Superior temporal gyrus (tissue), 1 donor: ENCODE data around the gene PFDN6.

Experiments used
- DNase-seq: peaks from one replicate; pipeline ENCODE4 v3.0.0-alpha.2; 2016; ENCODE audit errors: extremely low spot score

PFDN6 gene

GRCh38 chr6:33317419-33317668 lies 27.9 kb downstream of the PFDN6 start:
- no peak for DNase-seq

GRCh38 chr6:33317669-33318425 lies 28.4 kb downstream of the PFDN6 start, which contains the start of gene ZBTB22:
TSS of gene ZBTB22 (minus strand) at chr6:33317744. CDS start at chr6:33316916, 828 bp downstream.
- peak; percentile 98 for DNase-seq

GRCh38 chr6:33318426-33319073 lies 29.1 kb downstream of the PFDN6 start:
- DNase-seq, result no peak

GRCh38 chr6:33319939-33320314 lies 30.5 kb downstream of the PFDN6 start:
- no peak for DNase-seq

GRCh38 chr6:33320315-33321181 lies 31.1 kb downstream of the PFDN6 start:
- no peak for DNase-seq

DNA sequence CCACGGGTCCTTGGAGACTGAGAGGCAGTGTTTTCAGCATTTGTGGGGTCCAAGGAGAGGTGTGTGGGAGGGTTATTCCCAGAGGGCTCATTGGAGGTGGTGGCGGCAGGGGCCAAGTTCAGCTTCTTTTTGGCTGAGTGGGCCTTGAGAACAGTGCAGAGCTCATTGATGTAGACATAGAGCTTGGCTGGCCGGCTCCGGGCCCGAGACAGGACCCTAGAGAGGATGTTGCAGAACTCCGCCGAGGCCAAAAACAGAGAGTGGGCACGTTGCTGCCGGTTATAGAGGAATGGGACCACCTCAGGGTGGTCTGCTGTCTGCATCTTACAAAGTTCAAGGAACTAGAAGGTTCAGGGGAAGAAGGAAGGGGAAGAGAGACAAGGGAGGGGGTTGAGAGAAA lies 31.8 kb downstream of the PFDN6 start:
- no peak for DNase-seq

- no peak for DNase-seq
Observed at GRCh38 chr6:33323623-33323948, 34.2 kb downstream of the PFDN6 start.

DNA sequence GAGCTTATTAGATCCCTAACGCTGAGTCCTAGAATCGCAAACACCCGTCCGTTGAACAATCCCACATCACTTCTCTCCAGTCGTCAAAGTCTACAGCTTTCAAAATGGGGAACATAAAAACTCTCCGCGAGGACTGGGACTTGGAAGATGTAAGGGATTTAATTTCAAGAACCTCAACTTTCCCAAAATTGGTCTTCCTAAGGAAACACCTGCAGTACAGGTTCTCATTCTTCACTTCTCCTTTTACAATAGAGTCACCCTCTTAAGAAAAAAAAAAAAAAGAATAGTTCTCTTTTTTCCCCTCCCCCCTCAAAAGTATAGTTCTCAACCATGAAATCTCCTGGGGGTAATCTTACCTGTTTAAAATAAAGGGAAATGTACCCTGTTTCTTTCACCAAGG lies 34.7 kb downstream of the PFDN6 start:
- no peak for DNase-seq

- DNase-seq, result no peak
Observed at GRCh38 chr6:33329058-33329457, 39.7 kb downstream of the PFDN6 start.

DNA sequence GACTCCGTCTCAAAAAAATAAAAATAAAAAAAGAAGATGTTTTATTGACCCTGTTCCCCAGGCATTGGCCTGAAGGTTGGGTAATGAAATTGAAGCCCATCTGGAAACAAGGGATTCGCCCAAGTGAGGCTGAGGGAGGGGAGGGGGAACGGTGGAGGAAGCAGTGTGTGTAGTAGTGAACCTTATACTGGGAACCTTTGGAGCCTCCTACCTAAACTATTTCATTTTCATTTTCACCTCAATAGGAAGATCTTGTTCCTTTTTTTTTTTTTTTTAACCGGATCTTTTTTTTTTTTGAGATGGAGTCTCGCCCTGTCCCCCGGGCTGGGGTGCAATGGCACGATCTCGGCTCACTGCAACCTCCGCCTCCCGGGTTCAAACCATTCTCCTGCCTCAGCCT lies 41.3 kb downstream of the PFDN6 start:
- no peak for DNase-seq

DNA sequence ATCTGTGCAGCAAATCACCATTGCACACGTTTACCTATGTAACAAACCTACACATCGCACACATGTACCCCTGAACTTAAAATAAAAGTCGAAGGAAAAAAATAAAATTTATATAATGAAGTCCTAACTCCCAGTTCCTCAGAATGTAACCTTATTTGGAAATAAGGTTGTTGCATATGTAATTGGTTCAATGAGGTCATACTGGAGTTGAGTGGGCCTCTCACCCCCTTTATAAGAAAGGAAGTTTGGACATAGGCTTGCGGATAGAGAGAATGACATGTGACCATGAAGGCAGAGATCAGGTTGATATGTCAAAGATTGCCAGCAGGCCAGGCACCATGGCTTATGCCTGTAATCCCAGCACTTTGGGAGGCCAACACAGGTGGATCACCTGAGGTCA lies 44.3 kb downstream of the PFDN6 start:
- DNase-seq, result no peak

DNA sequence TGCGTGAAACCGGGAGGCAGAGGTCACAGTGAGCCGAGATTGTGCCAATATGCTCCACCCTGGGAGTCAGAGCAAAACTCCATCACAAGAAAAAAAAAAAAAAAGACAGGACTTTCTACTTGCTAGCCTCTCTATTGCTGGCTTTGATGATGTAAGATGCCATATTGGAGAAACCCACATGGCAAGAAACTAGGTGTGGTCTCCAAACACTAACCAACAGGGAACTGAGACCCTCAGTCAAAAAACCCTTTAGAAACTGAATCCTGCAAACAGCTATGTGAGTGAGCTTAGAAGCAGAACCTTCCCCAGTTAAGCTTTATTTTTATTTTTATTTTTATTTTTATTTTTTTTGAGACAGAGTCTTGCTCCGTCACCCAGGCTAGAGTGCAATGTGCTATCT lies 46.5 kb downstream of the PFDN6 start:
- no peak for DNase-seq

- DNase-seq, result no peak
Observed at GRCh38 chr6:33336495-33336894, 47.1 kb downstream of the PFDN6 start.

- no peak for DNase-seq
Observed at GRCh38 chr6:33339193-33339592, 49.8 kb downstream of the PFDN6 start.
